H9 (cell line): Measurements from ENCODE around the gene EXOC8. TPM values are rescaled to one million over a fixed set of nuclear protein-coding genes. Genes with fewer than 3 reads are reported as not detected.

ENCODE experiments used
- DNase-seq: peaks from one replicate; pipeline ENCODE4 v3.0.0-alpha.2; 2017
- H2AFZ ChIP-seq: one replicate; pipeline ENCODE4 v1.6.1; 2013; ENCODE audit warnings: mild to moderate bottlenecking, low read length, control low read depth, moderate library complexity
- H2AK5ac ChIP-seq: 2 replicates; pipeline ENCODE4 v1.6.1; 2013; ENCODE audit warnings: low read length, control low read depth, mixed read lengths; ENCODE audit not compliant: insufficient read length
- H2BK120ac ChIP-seq: one replicate; pipeline ENCODE4 v1.6.1; 2013; ENCODE audit warnings: low read depth, mild to moderate bottlenecking, low read length, control low read depth, inconsistent platforms; ENCODE audit not compliant: poor library complexity, severe bottlenecking
- H2BK12ac ChIP-seq: 2 replicates; pipeline ENCODE4 v1.6.1; 2013; ENCODE audit warnings: low read length, control low read depth, mixed read lengths, low read depth; ENCODE audit not compliant: insufficient read length
- H2BK15ac ChIP-seq: 2 replicates; pipeline ENCODE4 v1.6.1; 2013; ENCODE audit warnings: low read depth, low read length, control low read depth
- H2BK20ac ChIP-seq: one replicate; pipeline ENCODE4 v1.6.1; 2013; ENCODE audit warnings: low read depth, mild to moderate bottlenecking, low read length, control low read depth, inconsistent platforms; ENCODE audit not compliant: poor library complexity, severe bottlenecking
- H2BK5ac ChIP-seq: 2 replicates; pipeline ENCODE4 v1.6.1; 2013; ENCODE audit warnings: low read length, control low read depth, mixed read lengths; ENCODE audit not compliant: insufficient read length
- H3K14ac ChIP-seq: 2 replicates; pipeline ENCODE4 v1.6.1; 2013; ENCODE audit warnings: low read length, control low read depth; ENCODE audit not compliant: insufficient read depth
- H3K18ac ChIP-seq: 2 replicates; pipeline ENCODE4 v1.6.1; 2013; ENCODE audit warnings: low read depth, mild to moderate bottlenecking, mixed read lengths, low read length, control low read depth; ENCODE audit not compliant: insufficient read length
- H3K23ac ChIP-seq: 2 replicates; pipeline ENCODE4 v1.6.1; 2013; ENCODE audit warnings: low read length, control low read depth, mixed read lengths, low read depth; ENCODE audit not compliant: insufficient read length
- H3K23me2 ChIP-seq: 2 replicates; pipeline ENCODE4 v1.6.1; 2013; ENCODE audit warnings: low read depth, mild to moderate bottlenecking, mixed read lengths, low read length, control low read depth; ENCODE audit not compliant: insufficient read length, poor library complexity, severe bottlenecking
- H3K27ac ChIP-seq: 2 replicates; pipeline ENCODE4 v1.5.1; 2013; ENCODE audit warnings: low read length, control low read depth, mixed read lengths, low read depth; ENCODE audit not compliant: insufficient read length
- H3K27me3 ChIP-seq: 2 replicates; pipeline ENCODE4 v1.6.1; 2013; ENCODE audit warnings: low read length, control low read depth, inconsistent platforms; ENCODE audit not compliant: insufficient read depth
- H3K4ac ChIP-seq: 2 replicates; pipeline ENCODE4 v1.6.1; 2013; ENCODE audit warnings: low read depth, mild to moderate bottlenecking, control low read depth, inconsistent platforms, low read length, moderate library complexity
- H3K4me1 ChIP-seq: 2 replicates; pipeline ENCODE4 v1.6.1; 2013; ENCODE audit warnings: low read length, control low read depth, inconsistent platforms; ENCODE audit not compliant: insufficient read depth
- H3K4me2 ChIP-seq: 2 replicates; pipeline ENCODE4 v1.6.1; 2013; ENCODE audit warnings: low read length, control low read depth, mixed read lengths; ENCODE audit not compliant: insufficient read length, insufficient read depth
- H3K56ac ChIP-seq: 2 replicates; pipeline ENCODE4 v1.6.1; 2013; ENCODE audit warnings: low read depth, mild to moderate bottlenecking, mixed read lengths, low read length, control low read depth; ENCODE audit not compliant: insufficient read length
- H3K79me1 ChIP-seq: 2 replicates; pipeline ENCODE4 v1.6.1; 2013; ENCODE audit warnings: low read depth, mild to moderate bottlenecking, moderate library complexity, low read length, control low read depth, inconsistent platforms; ENCODE audit not compliant: insufficient read depth, poor library complexity, severe bottlenecking
- H3K79me2 ChIP-seq: 2 replicates; pipeline ENCODE4 v1.6.1; 2013; ENCODE audit warnings: low read length, control low read depth, inconsistent platforms; ENCODE audit not compliant: insufficient read depth
- H3K9ac ChIP-seq: 2 replicates; pipeline ENCODE4 v1.6.1; 2013; ENCODE audit warnings: low read length, control low read depth, mixed read lengths; ENCODE audit not compliant: insufficient read length; ENCODE audit errors: extremely low read depth
- H3K9me3 ChIP-seq: one replicate; pipeline ENCODE4 v1.6.1; 2013; ENCODE audit warnings: low read depth, low read length, inconsistent platforms; ENCODE audit not compliant: control insufficient read depth
- H3T11ph ChIP-seq: one replicate; pipeline ENCODE4 v1.6.1; 2013; ENCODE audit warnings: mild to moderate bottlenecking, low read length, control low read depth, inconsistent platforms
- H4K20me1 ChIP-seq: one replicate; pipeline ENCODE4 v1.6.1; 2013; ENCODE audit not compliant: control insufficient read depth, insufficient read length, insufficient read depth
- H4K5ac ChIP-seq: 2 replicates; pipeline ENCODE4 v1.6.1; 2013; ENCODE audit warnings: low read depth, mild to moderate bottlenecking, mixed read lengths, low read length, control low read depth; ENCODE audit not compliant: insufficient read length
- H4K8ac ChIP-seq: replicated peaks from 2 replicates; pipeline ENCODE4 v1.6.1; 2013; ENCODE audit warnings: low read length, control low read depth, mixed read lengths, low read depth; ENCODE audit not compliant: insufficient read length
- H4K91ac ChIP-seq: 2 replicates; pipeline ENCODE4 v1.6.1; 2013; ENCODE audit warnings: low read depth, mild to moderate bottlenecking, moderate library complexity, mixed read lengths, low read length, control low read depth; ENCODE audit not compliant: insufficient read length
- H3K27ac Mint-ChIP-seq, 3 experiments: 2 replicates in 2 of 3; 3 replicates in 1 of 3; pipeline ENCODE4 v1.8.0; 2020 to 2021; ENCODE audit warnings: mixed read lengths in 3 of 3, mild to moderate bottlenecking in 1 of 3, moderate library complexity in 1 of 3
- H3K27me3 Mint-ChIP-seq: 2 replicates; pipeline ENCODE4 v1.8.0; 2021; ENCODE audit warnings: low read depth, mild to moderate bottlenecking, moderate library complexity, mixed read lengths
- H3K36me3 Mint-ChIP-seq, 3 experiments: 2 replicates in 2 of 3; 3 replicates in 1 of 3; pipeline ENCODE4 v1.8.0; 2020 to 2021; ENCODE audit warnings: low read depth in 3 of 3, mixed read lengths in 3 of 3; ENCODE audit not compliant: insufficient read depth in 1 of 3
- H3K4me1 Mint-ChIP-seq, 2 experiments: 2 replicates each; pipeline ENCODE4 v1.8.0; 2020; ENCODE audit warnings: mixed read lengths in 2 of 2
- H3K4me3 Mint-ChIP-seq, 2 experiments: 2 replicates in 1 of 2; 3 replicates in 1 of 2; pipeline ENCODE4 v1.8.0; 2020 to 2021; ENCODE audit warnings: mild to moderate bottlenecking in 2 of 2, mixed read lengths in 2 of 2, moderate library complexity in 1 of 2
- H3K9me3 Mint-ChIP-seq, 2 experiments: 2 replicates in 1 of 2; 3 replicates in 1 of 2; pipeline ENCODE4 v1.8.0; 2020; ENCODE audit warnings: mild to moderate bottlenecking in 2 of 2, mixed read lengths in 2 of 2, moderate library complexity in 1 of 2
- CTCF ChIP-seq: fragments of 200-600 bp; sonication (generic); conservative IDR thresholded peaks from 3 replicates; pipeline ENCODE4 v1.8.0; 2021; ENCODE audit warnings: antibody characterized with exemption, mild to moderate bottlenecking
- WGBS: extraction: QIAGEN DNeasy Blood & Tissue Kit; methylation state at CpG from one replicate; pipeline ENCODE4 v1.1.7; 2013; ENCODE audit warnings: missing lambda C conversion rate, low lambda C conversion rate, mixed read lengths; ENCODE audit not compliant: insufficient read length; ENCODE audit errors: extremely low coverage; 5-methylcytosine and 5-hydroxymethylcytosine counted together
- total RNA-seq: library from RNA; stranded (reverse); gene quantifications from 2 replicates; pipeline ENCODE4 v1.2.1, GENCODE V29; 2021

EXOC8 gene
- total RNA-seq, 1 experiment from 2014 or later, result 10.8 TPM

GRCh38 chr1:231322880-231323530 is 14.6 kb downstream of the EXOC8 start:
- no peak overlapping the region for H3K4me3 Mint-ChIP-seq
- H3K27ac Mint-ChIP-seq, result no peak overlapping the region
- H3K9me3 Mint-ChIP-seq, result no peaks in the 10 kb centered on the region
- no peaks in the 10 kb centered on the region for H3K4me1 ChIP-seq
- H4K91ac ChIP-seq, result no peak overlapping the region
- peak; percentile 47; the same call in 2 of the 3 replicates for TF ChIP-seq CTCF
- H3K4me1 Mint-ChIP-seq, result peaks cover 3 to 4% of the 10 kb centered on the region in 2 experiments; a peak in 3 of 4 replicates
- H2BK120ac ChIP-seq, result no peak overlapping the region
- no peak overlapping the region for H3K4ac ChIP-seq
- H2BK5ac ChIP-seq, result no peak overlapping the region
- no peaks in the 10 kb centered on the region for H3K23me2 ChIP-seq
- H2BK20ac ChIP-seq, result no peak overlapping the region
- H3K79me1 ChIP-seq, result no peaks in the 10 kb centered on the region
- H4K5ac ChIP-seq, result no peak overlapping the region
- H3K56ac ChIP-seq, result no peak overlapping the region
- H3K27ac ChIP-seq, result no peak overlapping the region
- no peak overlapping the region for H2AFZ ChIP-seq
- no peak overlapping the region for H3T11ph ChIP-seq
- H3K9me3 ChIP-seq, result no peaks in the 10 kb centered on the region
- H3K23ac ChIP-seq, result no peak overlapping the region
- no peaks in the 10 kb centered on the region for H3K36me3 Mint-ChIP-seq
- H4K20me1 ChIP-seq, result no peaks in the 10 kb centered on the region
- H4K8ac ChIP-seq, result no peak overlapping the region
- H3K14ac ChIP-seq, result no peak overlapping the region
- H3K4me2 ChIP-seq, result no peak overlapping the region
- DNase-seq, result no peak
- no peak overlapping the region for H3K18ac ChIP-seq
- H2BK12ac ChIP-seq, result no peak overlapping the region
- H3K27me3 Mint-ChIP-seq, result no peaks in the 10 kb centered on the region; the same call in 1 of the 2 replicates
- no CpG with 5 or more reads among the region's 7 CpGs for WGBS
- H2AK5ac ChIP-seq, result no peak overlapping the region
- no peaks in the 10 kb centered on the region for H3K79me2 ChIP-seq
- H3K27me3 ChIP-seq, result no peaks in the 10 kb centered on the region
- H3K9ac ChIP-seq, result no peak overlapping the region
- no peak overlapping the region for H2BK15ac ChIP-seq
